ENCODE results near the gene TDRKH.
"Not testable (repeated sequence)": the region's sequence is repeated elsewhere in the genome, so short reads cannot be mapped to it uniquely, and the experiment has no call there.

TDRKH gene

GRCh38 chr1:151779852-151780251 lies 10.4 kb downstream of the TDRKH start:
- in situ Hi-C loops (cut with HindIII; ENCODE audit: low sequenced_read_pairs): no loop called here
- TF ChIP-seq CTCF (IDR thresholded peaks at IDR 0.05; ENCODE audit: low read depth, low read length): no peak
- H3K4me3 ChIP-seq (ENCODE audit: low read depth, low read length): no peak overlapping the region
- no peak for DNase-seq (ENCODE audit: low read depth, low spot score)

- in situ Hi-C loops (cut with HindIII; ENCODE audit: low sequenced_read_pairs): no loop called here
- no peak for DNase-seq (ENCODE audit: low read depth, low spot score)
- no peak for TF ChIP-seq CTCF (IDR thresholded peaks at IDR 0.05; ENCODE audit: low read depth, low read length)
- H3K4me3 ChIP-seq (ENCODE audit: low read depth, low read length): no peak overlapping the region
These were observed 13.0 kb downstream of the TDRKH start for GRCh38 chr1:151777317-151777716.

GRCh38 chr1:151776665-151777062 lies 13.6 kb downstream of the TDRKH start:
- H3K4me3 ChIP-seq (ENCODE audit: low read depth, low read length): no peak overlapping the region
- in situ Hi-C loops (cut with HindIII; ENCODE audit: low sequenced_read_pairs): no loop called here
- DNase-seq (ENCODE audit: low read depth, low spot score): no peak
- no peak for TF ChIP-seq CTCF (IDR thresholded peaks at IDR 0.05; ENCODE audit: low read depth, low read length)

- no peak for TF ChIP-seq CTCF (IDR thresholded peaks at IDR 0.05; ENCODE audit: low read depth, low read length)
- DNase-seq (ENCODE audit: low read depth, low spot score): no peak
- in situ Hi-C loops (cut with HindIII; ENCODE audit: low sequenced_read_pairs): no loop called here
- H3K4me3 ChIP-seq (ENCODE audit: low read depth, low read length): no peak overlapping the region
These were observed 14.2 kb downstream of the TDRKH start for GRCh38 chr1:151775894-151776664.

- H3K4me3 ChIP-seq (ENCODE audit: low read depth, low read length): no peak overlapping the region
- in situ Hi-C loops (cut with HindIII; ENCODE audit: low sequenced_read_pairs): no loop called here
- DNase-seq (ENCODE audit: low read depth, low spot score): no peak
- no peak for TF ChIP-seq CTCF (IDR thresholded peaks at IDR 0.05; ENCODE audit: low read depth, low read length)
These were observed 15.9 kb downstream of the TDRKH start for GRCh38 chr1:151774256-151774922.

- DNase-seq (ENCODE audit: low read depth, low spot score): peak; percentile 35
- H3K4me3 ChIP-seq (ENCODE audit: low read depth, low read length): no peak overlapping the region
- in situ Hi-C loops (cut with HindIII; ENCODE audit: low sequenced_read_pairs): no loop called here
- TF ChIP-seq CTCF (IDR thresholded peaks at IDR 0.05; ENCODE audit: low read depth, low read length): no peak
These were observed 16.6 kb downstream of the TDRKH start for GRCh38 chr1:151773702-151774101.

- in situ Hi-C loops (cut with HindIII; ENCODE audit: low sequenced_read_pairs); DNase-seq (ENCODE audit: low read depth, low spot score); H3K4me3 ChIP-seq (ENCODE audit: low read depth, low read length): not testable (repeated sequence)
These were observed 21.0 kb downstream of the TDRKH start for GRCh38 chr1:151769270-151769669.

- DNase-seq (ENCODE audit: low read depth, low spot score); H3K4me3 ChIP-seq (ENCODE audit: low read depth, low read length); in situ Hi-C loops (cut with HindIII; ENCODE audit: low sequenced_read_pairs): not testable (repeated sequence)
These were observed 21.8 kb downstream of the TDRKH start for GRCh38 chr1:151768351-151769066.

Data from astrocyte of the spinal cord (primary cell).